ENCODE results near the gene PPP1R10. TPM values are rescaled to one million over a fixed set of nuclear protein-coding genes. Genes with fewer than 3 reads are reported as not detected.
A peak's percentile ranks its signal among the peaks of the same experiment; 100 is the strongest.

The PPP1R10 gene
- total and polyA plus RNA-seq, 2 of the 13 experiments (the other 11 are each of a cell fraction or from before 2014, with no cell fraction given), result 26.3 to 38.4 TPM

GRCh38 chr6:30571075-30571761 lies 45.8 kb downstream of the PPP1R10 start, which contains the start of gene ABCF1 (continued):
- peak; percentile 86 for TF ChIP-seq SKIL (CRISPR knock-in tag; IDR thresholded peaks at IDR 0.05; ENCODE audit: borderline replicate concordance)
- TF ChIP-seq NAIF1 (CRISPR knock-in tag; IDR thresholded peaks at IDR 0.05; ENCODE audit: borderline replicate concordance), result peak; percentile 99
- TF ChIP-seq, protein P1, sequence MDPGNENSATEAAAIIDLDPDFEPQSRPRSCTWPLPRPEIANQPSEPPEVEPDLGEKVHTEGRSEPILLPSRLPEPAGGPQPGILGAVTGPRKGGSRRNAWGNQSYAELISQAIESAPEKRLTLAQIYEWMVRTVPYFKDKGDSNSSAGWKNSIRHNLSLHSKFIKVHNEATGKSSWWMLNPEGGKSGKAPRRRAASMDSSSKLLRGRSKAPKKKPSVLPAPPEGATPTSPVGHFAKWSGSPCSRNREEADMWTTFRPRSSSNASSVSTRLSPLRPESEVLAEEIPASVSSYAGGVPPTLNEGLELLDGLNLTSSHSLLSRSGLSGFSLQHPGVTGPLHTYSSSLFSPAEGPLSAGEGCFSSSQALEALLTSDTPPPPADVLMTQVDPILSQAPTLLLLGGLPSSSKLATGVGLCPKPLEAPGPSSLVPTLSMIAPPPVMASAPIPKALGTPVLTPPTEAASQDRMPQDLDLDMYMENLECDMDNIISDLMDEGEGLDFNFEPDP (CRISPR knock-in tag; conservative IDR thresholded peaks at IDR 0.05), result no peak
- no peak for TF ChIP-seq SETDB1 (CRISPR knock-in tag; IDR thresholded peaks at IDR 0.05; ENCODE audit: borderline replicate concordance)
- no peak for TF ChIP-seq MTF2 (CRISPR knock-in tag; IDR thresholded peaks at IDR 0.05; ENCODE audit: borderline replicate concordance)
- TF ChIP-seq MAFF (IDR thresholded peaks at IDR 0.05; ENCODE audit: low read depth, low read length), result no peak
- no peak for TF ChIP-seq HHEX (CRISPR knock-in tag; IDR thresholded peaks at IDR 0.05)
- peak; percentile 74; the same call in 1 of the 2 replicates for TF ChIP-seq ZNF563 (CRISPR knock-in tag; IDR thresholded peaks at IDR 0.05)
- TF ChIP-seq, protein P2, sequence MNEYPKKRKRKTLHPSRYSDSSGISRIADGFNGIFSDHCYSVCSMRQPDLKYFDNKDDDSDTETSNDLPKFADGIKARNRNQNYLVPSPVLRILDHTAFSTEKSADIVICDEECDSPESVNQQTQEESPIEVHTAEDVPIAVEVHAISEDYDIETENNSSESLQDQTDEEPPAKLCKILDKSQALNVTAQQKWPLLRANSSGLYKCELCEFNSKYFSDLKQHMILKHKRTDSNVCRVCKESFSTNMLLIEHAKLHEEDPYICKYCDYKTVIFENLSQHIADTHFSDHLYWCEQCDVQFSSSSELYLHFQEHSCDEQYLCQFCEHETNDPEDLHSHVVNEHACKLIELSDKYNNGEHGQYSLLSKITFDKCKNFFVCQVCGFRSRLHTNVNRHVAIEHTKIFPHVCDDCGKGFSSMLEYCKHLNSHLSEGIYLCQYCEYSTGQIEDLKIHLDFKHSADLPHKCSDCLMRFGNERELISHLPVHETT (CRISPR knock-in tag; conservative IDR thresholded peaks at IDR 0.05), result no peak; the same call in 1 of the 2 replicates
- TF ChIP-seq ZNF224 (CRISPR knock-in tag; IDR thresholded peaks at IDR 0.05), result peak; percentile 99
- TF ChIP-seq ZNF160 (CRISPR knock-in tag; IDR thresholded peaks at IDR 0.05), result no peak; the same call in none of the 2 replicates
- TF ChIP-seq TAF15 (IDR thresholded peaks at IDR 0.05; ENCODE audit: low read depth, low read length, poor library complexity, severe bottlenecking), result no peak
- peak; percentile 94 for TF ChIP-seq ZNF205 (CRISPR knock-in tag; IDR thresholded peaks at IDR 0.05)
- TF ChIP-seq TRIM22 (IDR thresholded peaks at IDR 0.05), result no peak
- 0 out of 2 replicates have a peak, but pooled peaks have one; percentile 62 for TF ChIP-seq NFATC3 (CRISPR knock-in tag; IDR thresholded peaks at IDR 0.05)
- no peak for TF ChIP-seq ZNF644 (CRISPR knock-in tag; IDR thresholded peaks at IDR 0.05; ENCODE audit: low read depth)
- peak; percentile 43; the same call in 1 of the 2 replicates for TF ChIP-seq ZNF564 (CRISPR knock-in tag; IDR thresholded peaks at IDR 0.05)
- TF ChIP-seq NR2C2 (CRISPR knock-in tag; IDR thresholded peaks at IDR 0.05; ENCODE audit: borderline replicate concordance), result peak; percentile 96
- peak; percentile 76; the same call in 1 of the 2 replicates for TF ChIP-seq ZNF879 (CRISPR knock-in tag; IDR thresholded peaks at IDR 0.05)
- TF ChIP-seq SP4 (CRISPR knock-in tag; IDR thresholded peaks at IDR 0.05), result peak; percentile 96
- no peak for TF ChIP-seq KLF13 (CRISPR knock-in tag; IDR thresholded peaks at IDR 0.05)
- TF ChIP-seq ZNF256 (CRISPR knock-in tag; conservative IDR thresholded peaks at IDR 0.05), result peak; percentile 86
- peak; percentile 96 for TF ChIP-seq BCL3 (CRISPR knock-in tag; IDR thresholded peaks at IDR 0.05)
- TF ChIP-seq ZNF598 (CRISPR knock-in tag; IDR thresholded peaks at IDR 0.05; ENCODE audit: borderline replicate concordance), result peak; percentile 98
